SK-N-SH (cell line): ENCODE results near the gene ANKRD34B.

ENCODE experiments used
- EP300 ChIP-seq, 2 experiments: IDR thresholded peaks; 2 replicates each; pipeline versions ENCODE4 v1.4.0 to v1.6.1; 2012; ENCODE audit warnings: borderline replicate concordance in 1 of 2, low read depth in 1 of 2, low read length in 1 of 2
- FOXM1 ChIP-seq: IDR thresholded peaks from 2 replicates; pipeline ENCODE4 v1.4.0; 2012; ENCODE audit warnings: low read depth, mild to moderate bottlenecking
- GABPA ChIP-seq: IDR thresholded peaks from 2 replicates; pipeline ENCODE4 v1.4.0; 2012; ENCODE audit warnings: low read depth, mild to moderate bottlenecking
- JUND ChIP-seq: IDR thresholded peaks from 2 replicates; pipeline ENCODE4 v1.4.0; 2012
- NFIC ChIP-seq: IDR thresholded peaks from 2 replicates; pipeline ENCODE4 v1.4.0; 2012; ENCODE audit warnings: borderline replicate concordance
- PBX3 ChIP-seq: IDR thresholded peaks from 2 replicates; pipeline ENCODE4; 2012
- POLR2AphosphoS5 ChIP-seq: IDR thresholded peaks from 2 replicates; pipeline ENCODE4 v1.6.1; 2012; ENCODE audit warnings: low read depth, low read length
- RAD21 ChIP-seq: IDR thresholded peaks from 2 replicates; pipeline ENCODE4 v1.6.1; 2012; ENCODE audit warnings: mild to moderate bottlenecking, low read length
- TAF1 ChIP-seq: IDR thresholded peaks from 2 replicates; pipeline ENCODE4 v1.6.1; 2012; ENCODE audit warnings: low read depth, mild to moderate bottlenecking, low read length, moderate library complexity, borderline replicate concordance
- YY1 ChIP-seq: IDR thresholded peaks from 2 replicates; pipeline ENCODE4 v1.4.0; 2012; ENCODE audit warnings: low read depth, mild to moderate bottlenecking
- TF ChIP-seq, protein P1 (sequence below): fragments of 200-600 bp; sonication (generic); IDR thresholded peaks from 2 replicates; pipeline ENCODE4 v1.6.1; 2017; ENCODE audit warnings: antibody characterized with exemption, mild to moderate bottlenecking, moderate library complexity
- TF ChIP-seq, protein P2 (sequence below): IDR thresholded peaks from 2 replicates; pipeline ENCODE4 v1.4.0; 2012; ENCODE audit warnings: low read depth
- TF ChIP-seq, protein P3 (sequence below): fragments of 150-350 bp; IDR thresholded peaks from 2 replicates; pipeline ENCODE4 v1.6.1; 2017; ENCODE audit warnings: antibody characterized with exemption, low read length, low read depth, borderline replicate concordance

DNA sequence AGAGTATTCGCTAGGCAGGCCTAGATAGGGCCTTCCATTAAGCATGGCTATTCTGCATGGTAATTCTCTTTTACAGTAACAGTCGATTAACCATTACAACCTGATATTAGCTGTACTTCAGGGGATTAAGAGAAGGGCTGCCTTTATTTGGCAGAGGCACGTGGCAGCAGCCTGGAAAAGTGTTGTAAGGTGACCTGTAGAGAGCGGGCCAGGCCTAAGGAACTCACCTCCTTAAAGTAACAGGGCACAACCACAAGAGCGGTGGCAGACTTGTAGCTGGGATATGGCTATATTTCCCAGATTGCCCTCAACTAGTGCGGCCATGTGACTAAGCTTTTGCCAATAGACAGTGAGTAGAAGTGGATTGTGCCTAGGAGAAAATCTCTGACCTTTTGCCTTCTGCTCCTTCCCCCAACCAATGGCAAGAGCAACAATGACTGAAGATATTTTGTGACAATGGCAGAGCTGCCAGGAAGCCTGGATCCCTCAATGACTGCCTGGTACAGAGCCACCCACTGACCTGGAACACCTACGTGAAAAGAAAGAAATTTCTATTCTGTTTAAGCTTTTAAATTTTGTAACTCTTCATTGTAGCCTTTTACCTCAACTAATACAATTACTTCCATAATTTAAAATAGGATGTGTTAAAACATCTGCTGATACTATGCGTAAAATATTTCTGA, 18.9 kb upstream of the ANKRD34B start:
- TF ChIP-seq, protein P1, sequence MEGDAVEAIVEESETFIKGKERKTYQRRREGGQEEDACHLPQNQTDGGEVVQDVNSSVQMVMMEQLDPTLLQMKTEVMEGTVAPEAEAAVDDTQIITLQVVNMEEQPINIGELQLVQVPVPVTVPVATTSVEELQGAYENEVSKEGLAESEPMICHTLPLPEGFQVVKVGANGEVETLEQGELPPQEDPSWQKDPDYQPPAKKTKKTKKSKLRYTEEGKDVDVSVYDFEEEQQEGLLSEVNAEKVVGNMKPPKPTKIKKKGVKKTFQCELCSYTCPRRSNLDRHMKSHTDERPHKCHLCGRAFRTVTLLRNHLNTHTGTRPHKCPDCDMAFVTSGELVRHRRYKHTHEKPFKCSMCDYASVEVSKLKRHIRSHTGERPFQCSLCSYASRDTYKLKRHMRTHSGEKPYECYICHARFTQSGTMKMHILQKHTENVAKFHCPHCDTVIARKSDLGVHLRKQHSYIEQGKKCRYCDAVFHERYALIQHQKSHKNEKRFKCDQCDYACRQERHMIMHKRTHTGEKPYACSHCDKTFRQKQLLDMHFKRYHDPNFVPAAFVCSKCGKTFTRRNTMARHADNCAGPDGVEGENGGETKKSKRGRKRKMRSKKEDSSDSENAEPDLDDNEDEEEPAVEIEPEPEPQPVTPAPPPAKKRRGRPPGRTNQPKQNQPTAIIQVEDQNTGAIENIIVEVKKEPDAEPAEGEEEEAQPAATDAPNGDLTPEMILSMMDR = no peak
- no peak for TF ChIP-seq RAD21
- no peak for TF ChIP-seq JUND
- TF ChIP-seq POLR2AphosphoS5 = no peak
- TF ChIP-seq YY1 = no peak
- TF ChIP-seq PBX3 = no peak
- no peak for TF ChIP-seq GABPA
- no peak for TF ChIP-seq NFIC
- TF ChIP-seq, protein P2, sequence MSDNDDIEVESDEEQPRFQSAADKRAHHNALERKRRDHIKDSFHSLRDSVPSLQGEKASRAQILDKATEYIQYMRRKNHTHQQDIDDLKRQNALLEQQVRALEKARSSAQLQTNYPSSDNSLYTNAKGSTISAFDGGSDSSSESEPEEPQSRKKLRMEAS = no peak
- TF ChIP-seq, protein P3, sequence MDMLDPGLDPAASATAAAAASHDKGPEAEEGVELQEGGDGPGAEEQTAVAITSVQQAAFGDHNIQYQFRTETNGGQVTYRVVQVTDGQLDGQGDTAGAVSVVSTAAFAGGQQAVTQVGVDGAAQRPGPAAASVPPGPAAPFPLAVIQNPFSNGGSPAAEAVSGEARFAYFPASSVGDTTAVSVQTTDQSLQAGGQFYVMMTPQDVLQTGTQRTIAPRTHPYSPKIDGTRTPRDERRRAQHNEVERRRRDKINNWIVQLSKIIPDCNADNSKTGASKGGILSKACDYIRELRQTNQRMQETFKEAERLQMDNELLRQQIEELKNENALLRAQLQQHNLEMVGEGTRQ = no peak
- TF ChIP-seq EP300 (IDR thresholded peaks at IDR 0.05; ENCODE audit: borderline replicate concordance in 1 of 2, low read depth in 1 of 2, low read length in 1 of 2) = no peak
- no peak for TF ChIP-seq FOXM1
- TF ChIP-seq TAF1 = no peak
